MCF 10A (cell line): ENCODE measurements around the gene SHOC1. TPM values are rescaled to one million over a fixed set of nuclear protein-coding genes. Genes with fewer than 3 reads are reported as not detected.
"Not testable (repeated sequence)": the region's sequence is repeated elsewhere in the genome, so short reads cannot be mapped to it uniquely, and the experiment has no call there.

Experiments used
- BruUV-seq: library from RNA; stranded (reverse); fragments of 400-500 nt; replicated peaks from 2 replicates; lab custom pipeline; 2021; lab: Mats Ljungman, UMichigan
- CTCF ChIA-PET: fragments of 300-600 bp; sonication (Branson Sonifier 250); formaldehyde crosslinking; extraction: SDS; loops from one replicate; lab custom pipeline; 2021; ENCODE audit warnings: antibody characterized with exemption, inconsistent platforms; lab: Yijun Ruan, JAX
- POLR2A ChIA-PET: fragments of 300-600, 350-650 bp; sonication (Branson Sonifier 250); formaldehyde crosslinking; extraction: SDS; loops from one replicate; lab custom pipeline; 2020; ENCODE audit warnings: antibody characterized with exemption, inconsistent platforms; lab: Yijun Ruan, JAX
- DNase-seq: peaks from one replicate; pipeline ENCODE4 v3.0.0-alpha.2; 2018; ENCODE audit not compliant: unreplicated experiment
- H3K27ac Mint-ChIP-seq: one replicate; pipeline ENCODE4 v1.8.0; 2022; ENCODE audit warnings: mild to moderate bottlenecking, low read depth, mixed read lengths; ENCODE audit not compliant: unreplicated experiment
- H3K27me3 Mint-ChIP-seq: one replicate; pipeline ENCODE4 v1.8.0; 2022; ENCODE audit warnings: mixed read lengths; ENCODE audit not compliant: insufficient read depth, unreplicated experiment
- H3K36me3 Mint-ChIP-seq: one replicate; pipeline ENCODE4 v1.8.0; 2022; ENCODE audit warnings: mild to moderate bottlenecking, moderate library complexity, mixed read lengths; ENCODE audit not compliant: insufficient read depth, unreplicated experiment
- H3K4me1 Mint-ChIP-seq: one replicate; pipeline ENCODE4 v1.8.0; 2022; ENCODE audit warnings: mixed read lengths; ENCODE audit not compliant: insufficient read depth, unreplicated experiment
- H3K4me3 Mint-ChIP-seq: one replicate; pipeline ENCODE4 v1.8.0; 2022; ENCODE audit warnings: mild to moderate bottlenecking, moderate library complexity, mixed read lengths; ENCODE audit not compliant: unreplicated experiment
- H3K9me3 Mint-ChIP-seq: one replicate; pipeline ENCODE4 v1.8.0; 2022; ENCODE audit warnings: mixed read lengths; ENCODE audit not compliant: unreplicated experiment
- intact Hi-C: fragments of 100-400 bp; cut with micrococcal nuclease; formaldehyde crosslinking; loops from 2 replicates; pipeline ENCODE4 v1.14.1; 2022
- total RNA-seq: library from RNA; stranded (reverse); gene quantifications from 2 replicates; pipeline ENCODE4 v1.2.3, GENCODE V29; 2022
- TF ChIP-seq, protein P1 (sequence below): fragments of 200-600 bp; IDR thresholded peaks from one replicate; pipeline ENCODE4 v1.8.0; 2022; ENCODE audit warnings: antibody characterized with exemption, mild to moderate bottlenecking; ENCODE audit not compliant: unreplicated experiment

The SHOC1 gene
- total RNA-seq, 1 experiment from 2014 or later: 0.09 TPM

DNA sequence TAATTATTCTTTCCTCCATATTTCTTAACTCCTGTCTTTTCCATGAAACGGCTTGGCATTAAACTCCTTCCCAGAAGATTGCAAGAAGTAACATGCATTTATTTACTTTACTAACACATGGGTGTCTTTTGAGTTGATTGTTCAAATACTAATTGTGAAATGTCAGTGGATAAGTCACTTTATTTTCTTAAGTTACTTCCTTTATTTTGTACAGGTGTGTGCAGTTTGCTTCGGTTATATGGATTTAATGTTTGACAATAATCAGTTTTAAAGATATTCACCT lies 761 bp upstream of the SHOC1 start:
- no peaks in the 10 kb centered on the region for H3K27me3 Mint-ChIP-seq
- H3K9me3 Mint-ChIP-seq: no peaks in the 10 kb centered on the region
- H3K4me1 Mint-ChIP-seq: peaks cover 10% of the 10 kb centered on the region
- no peak overlapping the region for H3K4me3 Mint-ChIP-seq
- H3K27ac Mint-ChIP-seq: no peak overlapping the region
- TF ChIP-seq, protein P1, sequence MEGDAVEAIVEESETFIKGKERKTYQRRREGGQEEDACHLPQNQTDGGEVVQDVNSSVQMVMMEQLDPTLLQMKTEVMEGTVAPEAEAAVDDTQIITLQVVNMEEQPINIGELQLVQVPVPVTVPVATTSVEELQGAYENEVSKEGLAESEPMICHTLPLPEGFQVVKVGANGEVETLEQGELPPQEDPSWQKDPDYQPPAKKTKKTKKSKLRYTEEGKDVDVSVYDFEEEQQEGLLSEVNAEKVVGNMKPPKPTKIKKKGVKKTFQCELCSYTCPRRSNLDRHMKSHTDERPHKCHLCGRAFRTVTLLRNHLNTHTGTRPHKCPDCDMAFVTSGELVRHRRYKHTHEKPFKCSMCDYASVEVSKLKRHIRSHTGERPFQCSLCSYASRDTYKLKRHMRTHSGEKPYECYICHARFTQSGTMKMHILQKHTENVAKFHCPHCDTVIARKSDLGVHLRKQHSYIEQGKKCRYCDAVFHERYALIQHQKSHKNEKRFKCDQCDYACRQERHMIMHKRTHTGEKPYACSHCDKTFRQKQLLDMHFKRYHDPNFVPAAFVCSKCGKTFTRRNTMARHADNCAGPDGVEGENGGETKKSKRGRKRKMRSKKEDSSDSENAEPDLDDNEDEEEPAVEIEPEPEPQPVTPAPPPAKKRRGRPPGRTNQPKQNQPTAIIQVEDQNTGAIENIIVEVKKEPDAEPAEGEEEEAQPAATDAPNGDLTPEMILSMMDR: no peak
- no TSS peak for BruUV-seq
- no peaks in the 10 kb centered on the region for H3K36me3 Mint-ChIP-seq
- intact Hi-C loops: no loop called here
- CTCF ChIA-PET: interaction anchor here (0.7 kb wide), 1 partner anchor 179 kb away, joined by 3 read pairs; no protein-coding TSS in a partner anchor
- POLR2A ChIA-PET: interaction anchor here (0.9 kb wide), 1 partner anchor 11 kb away, joined by 3 read pairs; no protein-coding TSS in a partner anchor
- peak; percentile 56 for DNase-seq

DNA sequence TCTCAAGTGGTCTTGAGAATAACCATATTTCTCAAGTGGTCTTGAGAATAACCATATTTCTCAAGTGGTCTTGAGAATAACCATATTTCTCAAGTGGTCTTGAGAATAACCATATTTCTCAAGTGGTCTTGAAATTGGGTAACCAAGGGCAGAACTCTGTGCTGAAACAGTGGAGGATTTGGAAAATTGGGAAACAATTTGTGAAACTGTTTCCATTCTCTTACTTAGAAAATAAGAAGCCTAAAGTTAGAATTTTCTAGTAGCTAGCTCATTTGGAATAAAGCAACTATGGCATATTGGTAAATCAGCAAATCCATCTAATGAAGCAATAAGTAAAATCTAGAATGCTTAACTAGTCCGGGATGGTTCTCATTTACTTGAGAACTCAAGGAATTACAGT lies 2.9 kb downstream of the SHOC1 start:
- BruUV-seq, H3K27me3 Mint-ChIP-seq, H3K36me3 Mint-ChIP-seq, CTCF ChIA-PET, DNase-seq, H3K27ac Mint-ChIP-seq, intact Hi-C loops, POLR2A ChIA-PET, H3K4me3 Mint-ChIP-seq: not testable (repeated sequence)
- peaks cover 15% of the 10 kb centered on the region for H3K9me3 Mint-ChIP-seq
- H3K4me1 Mint-ChIP-seq: peaks cover 10% of the 10 kb centered on the region

DNA sequence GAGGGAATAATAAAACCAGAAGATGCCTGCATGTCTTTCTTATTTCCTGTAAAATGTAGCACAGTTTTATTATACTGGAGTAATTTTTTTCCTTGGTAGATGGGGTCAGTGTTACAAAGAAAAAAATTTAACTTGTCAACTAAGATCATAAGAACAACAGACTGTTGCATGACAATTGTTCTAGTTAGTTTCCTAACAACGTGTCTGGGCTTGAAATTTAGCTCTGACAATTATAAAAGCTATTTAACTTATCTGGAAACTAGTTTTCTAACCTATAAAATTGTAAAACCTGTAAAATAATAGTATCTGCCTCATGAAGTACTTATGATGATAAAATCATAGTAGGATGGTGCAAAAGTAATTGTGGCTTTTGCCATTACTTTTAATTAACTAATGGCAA lies 4.9 kb downstream of the SHOC1 start:
- BruUV-seq: no TSS peak
- Mint-ChIP-seq H3K36me3 (no peaks in the 10 kb centered on the region), H3K27me3 (no peaks in the 10 kb centered on the region), H3K9me3 (peaks cover 16% of the 10 kb centered on the region), H3K4me1 (peaks cover 2% of the 10 kb centered on the region), H3K4me3 (no peak overlapping the region), H3K27ac (no peak overlapping the region)
- CTCF ChIA-PET: no interaction called here
- POLR2A ChIA-PET: interaction anchor here (0.6 kb wide), 2 partner anchors 30 to 276 kb away, joined by 3 to 4 read pairs; no protein-coding TSS in a partner anchor
- TF ChIP-seq, protein P1: no peak
- DNase-seq: no peak
- intact Hi-C loops: no loop called here

DNA sequence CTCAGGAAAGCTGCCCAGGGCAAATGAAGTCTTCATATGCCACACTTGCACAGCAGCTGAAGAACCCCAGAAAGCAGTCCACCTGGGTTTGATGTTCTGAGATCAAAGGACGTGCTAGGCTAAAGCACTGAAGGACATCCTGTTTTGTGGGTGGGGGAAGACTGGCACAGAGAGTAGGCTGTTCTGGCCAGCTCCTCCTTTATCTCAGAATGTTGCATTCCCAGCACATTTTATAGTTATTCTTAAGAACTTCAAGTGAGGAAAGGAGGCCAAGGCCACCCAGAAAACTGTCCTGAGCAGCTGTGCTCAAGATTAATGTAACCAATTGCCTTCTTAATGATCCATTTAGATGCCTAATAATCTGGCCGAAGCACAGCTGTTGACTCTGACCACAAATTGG lies 10.9 kb downstream of the SHOC1 start:
- no peaks in the 10 kb centered on the region for H3K4me1 Mint-ChIP-seq
- BruUV-seq: no TSS peak
- intact Hi-C loops: no loop called here
- DNase-seq: no peak
- no peaks in the 10 kb centered on the region for H3K27me3 Mint-ChIP-seq
- H3K27ac Mint-ChIP-seq: no peak overlapping the region
- ChIA-PET POLR2A (no interaction called here), CTCF (interaction anchor here (0.6 to 1.8 kb wide), 2 partner anchors 12 to 291 kb away, joined by 5 read pairs; no protein-coding TSS in a partner anchor)
- H3K36me3 Mint-ChIP-seq: peaks cover 5% of the 10 kb centered on the region
- H3K9me3 Mint-ChIP-seq: peaks cover 21% of the 10 kb centered on the region
- TF ChIP-seq, protein P1: no peak
- no peak overlapping the region for H3K4me3 Mint-ChIP-seq

DNA sequence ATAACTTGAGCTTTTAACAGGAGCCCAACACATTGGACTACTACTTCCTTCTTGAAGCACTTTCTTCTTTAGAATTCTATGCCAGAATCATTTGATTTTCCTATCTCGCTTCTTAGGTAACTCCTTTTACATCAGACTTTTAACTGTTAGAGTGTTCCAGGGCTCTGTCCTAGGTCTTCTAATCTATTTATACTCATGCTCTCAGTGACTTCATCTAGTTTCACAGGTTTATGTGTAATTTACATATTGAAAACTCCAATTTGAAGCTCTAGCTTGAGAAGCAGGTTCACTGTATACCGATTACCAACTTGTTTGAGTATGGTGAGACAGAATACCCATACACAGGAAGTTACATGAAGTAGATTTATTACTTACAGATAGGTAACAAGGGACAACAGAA lies 11.3 kb downstream of the SHOC1 start:
- Mint-ChIP-seq H3K36me3 (peaks cover 5% of the 10 kb centered on the region), H3K9me3 (peaks cover 17% of the 10 kb centered on the region), H3K27ac (no peak overlapping the region), H3K4me3 (no peak overlapping the region), H3K27me3 (no peaks in the 10 kb centered on the region), H3K4me1 (no peaks in the 10 kb centered on the region)
- TF ChIP-seq, protein P1: no peak
- CTCF ChIA-PET: interaction anchor here (1.8 kb wide), 1 partner anchor 292 kb away, joined by 5 read pairs; no protein-coding TSS in a partner anchor
- intact Hi-C loops: no loop called here
- no TSS peak for BruUV-seq
- no peak for DNase-seq
- POLR2A ChIA-PET: no interaction called here
